BLaER1 (cell line): Measurements from ENCODE around the gene SVIL.

Experiments
- H3K27ac ChIP-seq: shearing (Covaris generic); formaldehyde crosslinking; 2 replicates; pipeline ENCODE4 v1.8.1; 2022
- H3K27me3 ChIP-seq: shearing (Covaris generic); formaldehyde crosslinking; 2 replicates; pipeline ENCODE4 v1.8.1; 2022
- H3K36me3 ChIP-seq: shearing (Covaris generic); formaldehyde crosslinking; 2 replicates; pipeline ENCODE4 v1.8.1; 2022
- H3K4me1 ChIP-seq: shearing (Covaris generic); formaldehyde crosslinking; 2 replicates; pipeline ENCODE4 v1.8.1; 2022
- H3K4me2 ChIP-seq: shearing (Covaris generic); formaldehyde crosslinking; 2 replicates; pipeline ENCODE4 v1.8.1; 2022
- H3K4me3 ChIP-seq: shearing (Covaris generic); formaldehyde crosslinking; 2 replicates; pipeline ENCODE4 v1.8.1; 2022
- H3K9ac ChIP-seq: shearing (Covaris generic); formaldehyde crosslinking; 2 replicates; pipeline ENCODE4 v1.8.1; 2022
- H3K9me3 ChIP-seq: shearing (Covaris generic); formaldehyde crosslinking; 2 replicates; pipeline ENCODE4 v1.8.1; 2022
- H4K20me1 ChIP-seq: shearing (Covaris generic); formaldehyde crosslinking; 2 replicates; pipeline ENCODE4 v1.8.1; 2022
- Cebpa-rat ChIP-seq: shearing (Covaris generic); IDR thresholded peaks from 2 replicates; pipeline ENCODE4 v1.8.1; 2022

Gene SVIL

GRCh38 chr10:29482591-29483431 is 152.0 kb downstream of the SVIL start:
- H3K9me3 ChIP-seq = no peaks in the 10 kb centered on the region
- H3K4me3 ChIP-seq = no peak overlapping the region
- no peak overlapping the region for H3K9ac ChIP-seq
- peaks cover 52% of the 10 kb centered on the region for H3K4me1 ChIP-seq
- no peaks in the 10 kb centered on the region for H3K27me3 ChIP-seq
- peaks cover 9% of the 10 kb centered on the region; the same call in 1 of the 2 replicates for H3K36me3 ChIP-seq
- no peak overlapping the region for H3K27ac ChIP-seq
- H4K20me1 ChIP-seq = no peaks in the 10 kb centered on the region
- H3K4me2 ChIP-seq = peak overlapping the region; percentile 44
- TF ChIP-seq Cebpa-rat = no peak

- H4K20me1 ChIP-seq = no peaks in the 10 kb centered on the region
- peaks cover 15% of the 10 kb centered on the region; the same call in 1 of the 2 replicates for H3K36me3 ChIP-seq
- no peak for TF ChIP-seq Cebpa-rat
- H3K27me3 ChIP-seq = no peaks in the 10 kb centered on the region
- H3K9ac ChIP-seq = no peak overlapping the region
- peak overlapping the region; percentile 44 for H3K4me2 ChIP-seq
- peaks cover 43% of the 10 kb centered on the region for H3K4me1 ChIP-seq
- no peak overlapping the region for H3K27ac ChIP-seq
- no peak overlapping the region for H3K4me3 ChIP-seq
- no peaks in the 10 kb centered on the region for H3K9me3 ChIP-seq
Measured at GRCh38 chr10:29481906-29482440, 152.8 kb downstream of the SVIL start.

GRCh38 chr10:29479981-29480954 is 154.5 kb downstream of the SVIL start:
- peaks cover 41% of the 10 kb centered on the region for H3K4me1 ChIP-seq
- H3K27ac ChIP-seq = no peak overlapping the region; the same call in 1 of the 2 replicates
- no peaks in the 10 kb centered on the region for H3K9me3 ChIP-seq
- H4K20me1 ChIP-seq = no peaks in the 10 kb centered on the region
- no peak overlapping the region for H3K9ac ChIP-seq
- no peak for TF ChIP-seq Cebpa-rat
- no peak overlapping the region for H3K4me3 ChIP-seq
- H3K36me3 ChIP-seq = peaks cover 20% of the 10 kb centered on the region; the same call in 1 of the 2 replicates
- H3K4me2 ChIP-seq = peak overlapping the region; percentile 70
- no peaks in the 10 kb centered on the region for H3K27me3 ChIP-seq

GRCh38 chr10:29479081-29479925 is 155.5 kb downstream of the SVIL start:
- Histone ChIP-seq H3K4me3 (no peak overlapping the region), H3K27me3 (no peaks in the 10 kb centered on the region), H4K20me1 (no peaks in the 10 kb centered on the region), H3K36me3 (0 out of 2 replicates have a peak, but pooled peaks cover 21% of the 10 kb centered on the region), H3K9me3 (no peaks in the 10 kb centered on the region), H3K27ac (peak overlapping the region; percentile 11; the same call in 1 of the 2 replicates), H3K9ac (no peak overlapping the region), H3K4me1 (peaks cover 41% of the 10 kb centered on the region), H3K4me2 (peak overlapping the region; percentile 70)
- TF ChIP-seq Cebpa-rat = no peak

GRCh38 chr10:29473406-29474100 is 161.2 kb downstream of the SVIL start:
- no peak for TF ChIP-seq Cebpa-rat
- Histone ChIP-seq H3K4me1 (peaks cover 2% of the 10 kb centered on the region; the same call in 1 of the 2 replicates), H3K36me3 (peaks cover 58% of the 10 kb centered on the region), H3K4me3 (no peak overlapping the region), H3K4me2 (no peak overlapping the region), H4K20me1 (no peaks in the 10 kb centered on the region), H3K27me3 (no peaks in the 10 kb centered on the region), H3K9ac (no peak overlapping the region), H3K9me3 (no peaks in the 10 kb centered on the region), H3K27ac (no peak overlapping the region)

- Histone ChIP-seq H3K9me3 (no peaks in the 10 kb centered on the region), H3K4me3 (no peak overlapping the region), H3K27ac (no peak overlapping the region), H3K4me1 (no peaks in the 10 kb centered on the region), H3K9ac (no peak overlapping the region), H3K4me2 (no peak overlapping the region), H4K20me1 (no peaks in the 10 kb centered on the region), H3K27me3 (no peaks in the 10 kb centered on the region), H3K36me3 (peaks cover 58% of the 10 kb centered on the region)
- no peak for TF ChIP-seq Cebpa-rat
Measured at GRCh38 chr10:29473087-29473356, 161.7 kb downstream of the SVIL start.

GRCh38 chr10:29472301-29473086 is 162.3 kb downstream of the SVIL start:
- H3K4me1 ChIP-seq = no peaks in the 10 kb centered on the region
- TF ChIP-seq Cebpa-rat = no peak
- H3K27ac ChIP-seq = no peak overlapping the region
- no peaks in the 10 kb centered on the region for H3K9me3 ChIP-seq
- H3K9ac ChIP-seq = no peak overlapping the region
- H3K4me2 ChIP-seq = no peak overlapping the region
- H3K4me3 ChIP-seq = no peak overlapping the region
- no peaks in the 10 kb centered on the region for H3K27me3 ChIP-seq
- H3K36me3 ChIP-seq = peaks cover 60% of the 10 kb centered on the region
- no peaks in the 10 kb centered on the region for H4K20me1 ChIP-seq

- no peaks in the 10 kb centered on the region for H4K20me1 ChIP-seq
- no peak overlapping the region for H3K9ac ChIP-seq
- H3K27ac ChIP-seq = no peak overlapping the region
- no peak overlapping the region for H3K4me2 ChIP-seq
- no peak for TF ChIP-seq Cebpa-rat
- no peaks in the 10 kb centered on the region for H3K9me3 ChIP-seq
- H3K4me1 ChIP-seq = no peaks in the 10 kb centered on the region
- no peak overlapping the region for H3K4me3 ChIP-seq
- peaks cover 60% of the 10 kb centered on the region for H3K36me3 ChIP-seq
- H3K27me3 ChIP-seq = no peaks in the 10 kb centered on the region
Measured at GRCh38 chr10:29471544-29471859, 163.3 kb downstream of the SVIL start.
